ENCODE results near the gene ASTN2.
A peak's percentile ranks its signal among the peaks of the same experiment; 100 is the strongest.

ASTN2 gene

GRCh38 chr9:116687754-116688135 is 727.1 kb downstream of the ASTN2 start:
- TF ChIP-seq CTCF (conservative IDR thresholded peaks at IDR 0.05), result no peak
- TF ChIP-seq ZFX (IDR thresholded peaks at IDR 0.05), result no peak
- peak overlapping the region; percentile 77 for H3K27ac ChIP-seq

- TF ChIP-seq CTCF (conservative IDR thresholded peaks at IDR 0.05) (no peak), ZFX (IDR thresholded peaks at IDR 0.05) (no peak)
- peak within 1 kb of the TSS; percentile 77 for H3K27ac ChIP-seq
These were observed 727.6 kb downstream of the ASTN2 start, which contains the start of gene TRIM32 for GRCh38 chr9:116687074-116687753. Gene TRIM32 (plus strand): TSS chr9:116687305. CDS start chr9:116697743, 10,438 bp downstream.

GRCh38 chr9:116686693-116687073 is 728.2 kb downstream of the ASTN2 start:
- H3K27ac ChIP-seq, result peak overlapping the region; percentile 77

GRCh38 chr9:116686135-116686534 is 728.7 kb downstream of the ASTN2 start:
- H3K27ac ChIP-seq, result peak overlapping the region; percentile 77
- TF ChIP-seq ZFX (IDR thresholded peaks at IDR 0.05), result no peak
- no peak for TF ChIP-seq CTCF (conservative IDR thresholded peaks at IDR 0.05)

More at GRCh38 chr9:116686693-116687073, 728.2 kb downstream of the ASTN2 start:
- no peak for TF ChIP-seq ZFX (IDR thresholded peaks at IDR 0.05)
- no peak for TF ChIP-seq CTCF (conservative IDR thresholded peaks at IDR 0.05)

- H3K27ac ChIP-seq, result no peak overlapping the region
- TF ChIP-seq CTCF (conservative IDR thresholded peaks at IDR 0.05) (no peak), ZFX (IDR thresholded peaks at IDR 0.05) (no peak)
These were observed 729.7 kb downstream of the ASTN2 start for GRCh38 chr9:116685166-116685565.

- H3K27ac ChIP-seq, result no peak overlapping the region
- TF ChIP-seq ZFX (IDR thresholded peaks at IDR 0.05) (no peak), CTCF (conservative IDR thresholded peaks at IDR 0.05) (no peak)
These were observed 731.3 kb downstream of the ASTN2 start for GRCh38 chr9:116683535-116683934.

GRCh38 chr9:116674210-116674980 is 740.5 kb downstream of the ASTN2 start:
- no peak for TF ChIP-seq CTCF (conservative IDR thresholded peaks at IDR 0.05)
- no peak for TF ChIP-seq ZFX (IDR thresholded peaks at IDR 0.05)
- no peak overlapping the region for H3K27ac ChIP-seq
